Limb (tissue), 2 donors: ENCODE measurements around the gene SHROOM2.

Experiments
- DNase-seq, 2 donors: peaks; one replicate each; pipeline ENCODE4 v3.0.0-alpha.2; 2016; ENCODE audit errors: extremely low spot score in 2 of 2

The SHROOM2 gene

DNA sequence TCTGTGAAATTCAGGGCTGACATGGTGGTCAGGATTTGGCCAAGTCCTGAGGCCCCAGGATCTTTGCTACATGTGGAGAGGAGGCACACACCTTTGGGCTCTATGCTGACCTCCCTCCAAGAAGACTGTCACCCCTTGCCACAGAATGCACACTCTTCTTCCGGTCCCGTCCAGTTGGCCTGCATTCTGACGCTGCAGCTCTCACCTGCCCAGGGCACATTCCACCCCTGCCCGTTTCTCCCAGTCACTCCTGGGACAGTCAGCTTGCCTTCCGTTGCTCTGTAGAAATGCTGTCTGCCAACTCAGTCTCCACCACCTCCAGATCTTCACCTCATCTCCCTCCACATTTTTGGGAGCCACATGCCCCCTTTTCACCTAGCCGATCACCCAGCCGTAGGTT lies 76.7 kb downstream of the SHROOM2 start:
- DNase-seq, result no peak

GRCh38 chrX:9864011-9864410 lies 77.8 kb downstream of the SHROOM2 start:
- no peak for DNase-seq

- DNase-seq, result no peak
Measured at GRCh38 chrX:9865804-9866472, 79.7 kb downstream of the SHROOM2 start.

- DNase-seq, result no peak
Measured at GRCh38 chrX:9866633-9867032, 80.4 kb downstream of the SHROOM2 start.

- DNase-seq, result no peak
Measured at GRCh38 chrX:9867226-9867625, 81.0 kb downstream of the SHROOM2 start.

GRCh38 chrX:9867753-9868152 lies 81.5 kb downstream of the SHROOM2 start:
- DNase-seq, result no peak

GRCh38 chrX:9871701-9872268 lies 85.6 kb downstream of the SHROOM2 start:
- no peak for DNase-seq

DNA sequence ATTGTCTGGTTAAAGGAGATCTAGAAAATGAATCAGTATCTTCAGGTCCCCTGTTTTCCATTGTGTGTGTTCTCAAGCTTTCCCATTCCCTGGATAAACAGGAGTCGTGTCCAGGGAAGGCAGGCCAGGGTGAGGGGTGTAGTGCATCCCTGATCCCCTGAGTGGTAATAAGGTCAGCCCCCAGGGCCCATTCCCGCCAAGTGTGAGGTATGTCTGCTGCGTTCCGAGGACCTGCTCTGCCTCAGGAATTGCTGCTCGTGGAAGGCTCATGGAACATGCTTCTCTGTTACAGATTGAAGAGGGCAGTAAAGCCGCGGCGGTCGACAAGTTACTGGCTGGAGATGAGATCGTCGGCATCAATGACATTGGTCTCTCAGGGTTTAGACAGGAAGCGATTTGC lies 87.1 kb downstream of the SHROOM2 start:
- DNase-seq, result no peak

DNA sequence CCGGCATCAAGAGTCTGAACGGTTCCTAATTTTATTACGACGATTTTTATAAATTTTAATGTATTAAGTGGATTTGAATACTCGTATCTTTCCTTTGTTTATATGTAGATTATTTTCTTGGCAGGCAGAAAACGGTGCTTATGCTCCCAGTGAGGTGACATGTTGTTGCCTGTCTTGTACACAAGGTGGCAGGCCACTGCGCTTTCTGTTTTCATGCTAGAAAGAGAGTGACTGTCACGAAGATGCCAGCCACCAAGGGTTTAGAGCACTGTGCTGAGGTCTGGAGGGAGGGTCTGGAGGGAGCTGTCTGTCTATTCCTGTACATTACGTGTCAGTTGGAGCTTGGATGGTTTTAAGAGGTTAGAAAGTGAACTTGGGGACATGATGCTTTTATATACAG lies 87.7 kb downstream of the SHROOM2 start:
- no peak for DNase-seq

GRCh38 chrX:9874483-9874882 lies 88.3 kb downstream of the SHROOM2 start:
- DNase-seq, result no peak

- DNase-seq, result no peak
Measured at GRCh38 chrX:9875801-9876200, 89.6 kb downstream of the SHROOM2 start.

GRCh38 chrX:9876201-9876600 lies 90.0 kb downstream of the SHROOM2 start:
- DNase-seq, result no peak

GRCh38 chrX:9878146-9878820 lies 92.1 kb downstream of the SHROOM2 start:
- DNase-seq, result no peak

DNA sequence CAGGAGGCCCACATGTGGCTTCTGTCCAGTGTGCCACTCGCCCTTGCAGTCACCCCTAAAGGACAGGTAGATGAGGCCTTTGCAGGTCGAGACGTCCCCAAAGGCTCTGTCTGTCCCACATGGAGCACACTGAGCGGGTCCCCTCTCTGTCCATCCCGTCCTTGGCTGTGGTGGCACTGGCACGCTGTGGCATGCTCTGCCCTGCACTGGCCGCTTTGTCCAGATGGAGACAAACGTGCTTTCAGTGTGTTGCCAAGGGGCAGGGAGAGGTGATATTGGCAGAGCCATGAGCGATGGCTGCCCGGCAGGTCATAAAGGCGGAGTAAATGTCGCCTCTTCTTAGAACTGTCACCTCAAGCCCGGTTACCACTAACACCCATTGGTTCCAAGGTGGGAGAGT lies 94.0 kb downstream of the SHROOM2 start:
- DNase-seq, result no peak

- DNase-seq, result no peak
Measured at GRCh38 chrX:9880870-9881269, 94.6 kb downstream of the SHROOM2 start.

- DNase-seq, result no peak
Measured at GRCh38 chrX:9882669-9883446, 96.6 kb downstream of the SHROOM2 start.

- DNase-seq, result no peak
Measured at GRCh38 chrX:9884031-9884779, 98.0 kb downstream of the SHROOM2 start.

- peak in 1 of 2 donors; percentile 59 for DNase-seq
Measured at GRCh38 chrX:9885150-9885549, 98.9 kb downstream of the SHROOM2 start.

DNA sequence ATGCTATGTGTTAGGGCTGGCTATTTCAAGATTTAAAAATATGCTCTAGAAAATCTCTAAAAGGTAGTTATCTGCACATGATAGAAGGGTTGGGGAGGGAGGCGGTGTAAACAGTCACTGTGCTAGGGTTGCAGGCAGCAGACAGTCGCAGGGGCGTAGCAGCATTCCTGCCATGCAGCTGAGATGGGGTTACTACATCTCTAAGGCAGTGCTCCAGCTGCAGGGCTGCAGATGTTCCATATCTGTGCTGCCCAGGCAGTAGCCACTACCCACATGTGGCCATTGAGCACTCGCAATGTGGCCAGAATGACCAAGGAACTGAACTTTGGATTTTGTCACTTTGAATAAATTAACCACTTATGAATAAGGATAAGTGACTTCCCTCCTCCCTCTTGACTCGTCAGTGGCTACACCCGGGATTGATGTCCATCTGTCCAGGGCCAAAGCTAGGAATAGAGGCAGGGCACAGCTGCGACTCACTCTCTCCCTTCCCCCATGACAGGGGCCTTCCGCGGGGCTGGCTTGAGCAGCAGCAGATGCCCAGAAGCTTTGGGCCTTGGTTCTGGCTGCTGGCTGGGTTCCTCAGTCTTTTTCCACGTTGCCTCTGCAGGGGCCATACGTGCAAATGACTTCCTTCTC lies 101.5 kb downstream of the SHROOM2 start:
- DNase-seq, result no peak

DNA sequence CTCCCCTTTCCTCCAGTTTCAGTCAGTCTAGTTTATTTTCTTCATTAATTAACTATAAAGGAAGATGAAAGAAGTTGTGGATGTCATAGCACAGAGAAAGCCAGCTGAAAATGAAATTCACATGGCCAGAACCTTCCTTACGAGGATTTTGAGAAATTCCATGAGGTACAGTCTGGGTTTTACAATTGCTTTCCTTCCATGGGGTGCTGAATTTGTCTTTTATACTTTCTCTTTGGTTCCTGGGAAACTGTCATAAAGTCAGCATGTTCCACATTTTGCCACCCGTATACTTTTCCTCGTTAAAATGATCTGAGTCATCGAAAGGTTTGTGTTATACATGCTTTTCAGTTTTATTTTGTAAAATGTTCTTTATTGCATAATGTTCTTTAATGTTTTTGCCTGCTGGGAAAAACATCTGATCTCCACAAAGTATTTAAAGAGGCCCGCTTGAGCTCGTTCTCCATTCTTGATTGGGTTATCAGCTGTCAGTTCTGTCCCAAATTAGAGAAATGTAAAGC lies 102.8 kb downstream of the SHROOM2 start:
- no peak for DNase-seq

DNA sequence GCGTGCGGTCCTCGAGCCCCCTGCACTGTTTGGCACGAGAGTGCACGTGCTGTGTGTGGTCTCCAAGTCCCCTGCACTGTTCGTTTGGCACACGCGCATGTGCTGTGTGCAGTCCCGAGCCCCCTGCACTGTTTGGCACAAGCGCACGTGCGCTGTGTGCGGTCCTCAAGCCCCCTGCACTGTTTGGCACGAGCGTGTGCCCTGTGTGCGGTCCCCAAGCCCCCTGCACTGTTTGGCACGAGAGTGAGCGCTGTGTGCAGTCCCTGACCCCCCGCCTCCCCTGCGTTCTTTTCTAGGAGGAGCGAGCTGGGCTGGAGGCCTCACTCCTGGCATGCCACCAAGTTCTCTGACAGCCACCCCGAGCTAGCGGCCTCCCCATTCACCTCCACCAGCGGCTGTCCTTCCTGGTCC lies 104.5 kb downstream of the SHROOM2 start:
- no peak for DNase-seq
